NCI-H524 (cell line): ENCODE measurements around the gene KIF2A.

ENCODE experiments used
- DNase-seq, 2 experiments: peaks; one replicate each; lab custom pipeline; 2025; lab: John Stamatoyannopoulos, UW

KIF2A gene

GRCh38 chr5:62385131-62385530, 79.1 kb downstream of the KIF2A start:
- DNase-seq: no peak

GRCh38 chr5:62385816-62386400, 79.9 kb downstream of the KIF2A start:
- DNase-seq: no peak

- no peak for DNase-seq
These were observed 80.8 kb downstream of the KIF2A start for GRCh38 chr5:62386824-62387223.

GRCh38 chr5:62395210-62395950, 89.4 kb downstream of the KIF2A start:
- DNase-seq: no peak

- peak; percentile 96 for DNase-seq
These were observed 97.6 kb downstream of the KIF2A start, which contains the start of gene DIMT1 for GRCh38 chr5:62403411-62404250. DIMT1 (minus strand) TSS chr5:62403905; CDS start chr5:62403772, 133 bp downstream.

- DNase-seq: peak; percentile 99
These were observed 106.7 kb downstream of the KIF2A start, which contains the start of gene IPO11 for GRCh38 chr5:62412549-62413329. IPO11 (plus strand) TSS chr5:62412763; CDS start chr5:62437280, 24,517 bp downstream.

GRCh38 chr5:62413711-62414110, 107.7 kb downstream of the KIF2A start:
- no peak for DNase-seq

GRCh38 chr5:62418462-62419076, 112.6 kb downstream of the KIF2A start:
- DNase-seq: no peak

GRCh38 chr5:62419609-62420008, 113.6 kb downstream of the KIF2A start:
- no peak for DNase-seq

- DNase-seq: no peak
These were observed 115.4 kb downstream of the KIF2A start for GRCh38 chr5:62421414-62421813.

GRCh38 chr5:62424763-62425162, 118.8 kb downstream of the KIF2A start:
- DNase-seq: no peak

- no peak for DNase-seq
These were observed 126.0 kb downstream of the KIF2A start for GRCh38 chr5:62431735-62432620.

GRCh38 chr5:62432621-62433064, 126.6 kb downstream of the KIF2A start:
- DNase-seq: no peak
